Dendritic cell treated with granulocyte-macrophage colony-stimulating factor and Interleukin-4, amounts not matched to agents 40 ng/mL and 50 ng/mL, for 4 days (primary cell): ENCODE measurements around the gene RPS3.

Experiments used
- H3K27ac Mint-ChIP-seq: one replicate; pipeline ENCODE4 v1.8.0; 2022; ENCODE audit warnings: mild to moderate bottlenecking, mixed read lengths
- H3K27me3 Mint-ChIP-seq: one replicate; pipeline ENCODE4 v1.8.0; 2022; ENCODE audit warnings: mild to moderate bottlenecking, mixed read lengths
- H3K36me3 Mint-ChIP-seq: one replicate; pipeline ENCODE4 v1.8.0; 2022; ENCODE audit warnings: low read depth, mixed read lengths
- H3K4me1 Mint-ChIP-seq: one replicate; pipeline ENCODE4 v1.8.0; 2022; ENCODE audit warnings: low read depth, mixed read lengths
- H3K4me3 Mint-ChIP-seq: one replicate; pipeline ENCODE4 v1.8.0; 2022; ENCODE audit warnings: mild to moderate bottlenecking, moderate library complexity, mixed read lengths
- H3K9me3 Mint-ChIP-seq: one replicate; pipeline ENCODE4 v1.8.0; 2022; ENCODE audit warnings: mixed read lengths
- intact Hi-C: fragments of 100-400 bp; cut with micrococcal nuclease; formaldehyde crosslinking; loops from one replicate; pipeline ENCODE4 v1.15.0; 2022

RPS3 gene

GRCh38 chr11:75440960-75441803 is 41.9 kb downstream of the RPS3 start:
- Mint-ChIP-seq H3K4me1 (no peaks in the 10 kb centered on the region), H3K4me3 (no peak overlapping the region), H3K27me3 (no peaks in the 10 kb centered on the region), H3K36me3 (peaks cover 6% of the 10 kb centered on the region), H3K9me3 (no peaks in the 10 kb centered on the region), H3K27ac (no peak overlapping the region)
- intact Hi-C loops: no loop called here

DNA sequence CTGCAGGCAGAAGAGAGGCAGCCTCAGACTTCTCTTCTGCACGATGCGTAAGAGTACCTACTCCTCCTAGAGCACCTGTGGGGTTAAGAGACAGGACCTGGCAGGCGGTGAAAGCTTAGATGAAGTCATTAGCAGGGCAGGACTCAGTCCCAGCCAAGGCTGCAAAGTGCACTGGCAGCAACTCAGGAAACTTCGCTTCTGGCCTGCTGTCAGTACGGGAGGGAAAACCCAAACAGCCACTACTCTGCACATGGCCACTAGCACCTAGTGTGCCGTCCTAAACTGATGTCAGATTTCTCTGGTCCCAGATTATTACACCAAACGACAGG is 42.5 kb downstream of the RPS3 start:
- Mint-ChIP-seq H3K4me3 (no peak overlapping the region), H3K4me1 (no peaks in the 10 kb centered on the region), H3K27ac (no peak overlapping the region), H3K27me3 (no peaks in the 10 kb centered on the region), H3K36me3 (peaks cover 6% of the 10 kb centered on the region), H3K9me3 (no peaks in the 10 kb centered on the region)
- intact Hi-C loops: no loop called here

DNA sequence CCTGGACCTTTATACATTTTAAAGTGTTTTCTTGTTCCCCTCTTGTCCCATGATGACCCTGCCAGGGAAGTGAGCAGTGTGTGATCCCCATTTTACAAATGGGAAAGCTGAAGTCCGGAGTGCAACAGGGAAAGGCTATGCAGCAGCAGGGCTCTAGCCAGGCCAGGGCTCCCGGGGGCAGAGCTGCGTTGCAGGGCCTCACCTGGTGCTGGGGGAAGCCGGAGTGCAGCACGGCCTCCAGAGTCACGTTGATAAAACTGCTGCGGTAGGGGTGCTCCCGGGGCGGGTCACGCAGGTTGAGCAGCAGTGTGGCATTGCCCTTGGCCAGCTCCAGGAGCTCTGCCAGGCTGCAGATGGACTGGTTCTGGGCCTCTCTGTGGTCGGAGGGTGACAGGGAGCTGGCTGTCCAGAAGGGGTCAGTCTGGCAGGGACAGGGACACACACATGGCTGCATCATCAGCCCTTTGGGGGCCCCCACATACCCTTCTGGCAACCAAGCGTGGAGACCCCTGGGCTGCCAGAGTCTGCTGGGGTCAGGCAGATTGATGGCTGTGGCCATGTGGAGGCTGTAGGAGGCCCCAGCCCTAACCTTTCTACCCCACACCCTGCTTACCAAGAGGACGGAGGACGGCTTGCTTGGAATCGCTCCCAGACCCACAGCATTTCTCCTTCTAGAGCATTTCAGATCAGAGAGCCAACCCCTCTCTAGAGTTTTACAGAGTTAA is 43.0 kb downstream of the RPS3 start:
- Mint-ChIP-seq H3K27me3 (no peaks in the 10 kb centered on the region), H3K4me1 (no peaks in the 10 kb centered on the region), H3K27ac (no peak overlapping the region), H3K9me3 (no peaks in the 10 kb centered on the region), H3K36me3 (peaks cover 6% of the 10 kb centered on the region), H3K4me3 (no peak overlapping the region)
- intact Hi-C loops: no loop called here

- no peaks in the 10 kb centered on the region for H3K4me1 Mint-ChIP-seq
- H3K9me3 Mint-ChIP-seq: no peaks in the 10 kb centered on the region
- H3K27ac Mint-ChIP-seq: no peak overlapping the region
- intact Hi-C loops: no loop called here
- H3K27me3 Mint-ChIP-seq: no peaks in the 10 kb centered on the region
- no peak overlapping the region for H3K4me3 Mint-ChIP-seq
- peaks cover 6% of the 10 kb centered on the region for H3K36me3 Mint-ChIP-seq
These were observed 43.7 kb downstream of the RPS3 start for GRCh38 chr11:75443043-75443442.

DNA sequence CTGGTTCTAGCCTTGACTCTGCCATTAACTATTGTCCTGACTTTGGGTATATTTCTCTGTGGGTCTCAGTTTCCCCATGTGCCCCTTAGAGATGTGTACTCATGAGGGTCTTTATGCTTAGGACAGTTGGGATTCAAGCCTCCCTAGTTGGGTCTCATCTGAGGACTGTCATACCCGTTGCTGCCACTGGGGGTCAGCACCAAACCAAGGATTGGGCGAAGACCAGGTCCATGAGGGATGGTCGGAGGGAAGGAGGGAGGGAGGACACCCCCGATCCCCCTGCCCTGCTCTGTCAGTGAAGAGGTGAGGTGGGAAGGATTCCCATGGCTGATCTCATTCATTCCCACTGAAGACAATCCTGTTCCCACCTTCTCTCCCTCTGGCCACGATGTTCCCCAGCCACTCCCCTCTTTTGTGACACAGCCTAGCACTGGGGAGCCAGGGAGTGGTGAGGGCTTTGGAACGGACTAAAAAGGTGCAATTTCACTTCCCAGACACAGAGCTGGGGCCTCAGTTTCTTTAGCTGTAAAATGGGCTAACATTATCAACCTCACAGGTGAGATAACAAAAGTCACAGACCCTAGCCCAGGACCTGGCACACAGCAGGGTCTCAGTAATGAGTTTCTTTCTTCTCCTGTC is 46.1 kb downstream of the RPS3 start:
- intact Hi-C loops: loop anchor here (1.0 kb wide), 1 partner anchor 87 kb away; no protein-coding TSS in a partner anchor
- Mint-ChIP-seq H3K4me1 (no peaks in the 10 kb centered on the region), H3K36me3 (no peaks in the 10 kb centered on the region), H3K27ac (no peak overlapping the region), H3K27me3 (no peaks in the 10 kb centered on the region), H3K9me3 (no peaks in the 10 kb centered on the region), H3K4me3 (no peak overlapping the region)

DNA sequence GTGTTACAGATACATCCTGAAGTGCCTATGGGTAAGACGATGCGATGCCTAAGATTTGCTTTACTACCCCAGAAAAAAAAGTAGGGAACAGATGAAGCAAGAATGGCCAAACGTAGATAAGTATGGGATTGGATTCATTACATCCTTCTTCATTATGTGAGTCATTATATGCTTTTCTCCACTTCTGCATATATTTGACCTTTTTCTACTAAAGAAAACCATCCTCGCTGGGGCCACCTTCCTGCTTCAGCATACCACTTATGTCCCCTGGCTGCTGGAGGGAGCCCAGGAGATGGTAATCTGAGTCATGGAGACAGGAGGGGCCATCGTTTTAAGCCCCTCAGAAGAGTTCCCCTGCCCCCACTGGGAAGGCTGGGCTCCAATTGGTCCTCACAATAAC is 48.1 kb downstream of the RPS3 start:
- no peaks in the 10 kb centered on the region for H3K4me1 Mint-ChIP-seq
- no peaks in the 10 kb centered on the region for H3K9me3 Mint-ChIP-seq
- no peaks in the 10 kb centered on the region for H3K27me3 Mint-ChIP-seq
- intact Hi-C loops: no loop called here
- no peak overlapping the region for H3K4me3 Mint-ChIP-seq
- H3K36me3 Mint-ChIP-seq: peaks cover 5% of the 10 kb centered on the region
- H3K27ac Mint-ChIP-seq: no peak overlapping the region

DNA sequence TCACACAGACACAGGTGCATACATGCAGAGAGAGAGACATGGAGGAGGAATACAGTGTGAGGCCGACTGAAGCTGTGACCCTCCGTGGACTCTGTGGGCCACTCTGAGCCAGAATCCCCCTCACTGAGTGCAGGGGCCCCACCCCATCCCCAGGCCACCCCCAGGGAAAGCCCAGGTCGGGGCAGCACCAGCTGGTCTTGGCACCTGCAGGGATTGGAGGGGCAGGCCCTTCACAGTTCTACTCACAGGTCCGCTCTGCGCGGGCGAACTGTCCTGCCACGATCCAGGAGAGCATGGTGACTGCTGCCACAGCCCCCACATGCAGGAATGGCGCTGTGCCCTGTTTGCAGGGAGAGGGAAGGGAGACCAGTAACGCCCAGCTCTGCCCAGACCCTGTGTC is 50.0 kb downstream of the RPS3 start:
- intact Hi-C loops: no loop called here
- Mint-ChIP-seq H3K27me3 (no peaks in the 10 kb centered on the region), H3K9me3 (no peaks in the 10 kb centered on the region), H3K4me1 (no peaks in the 10 kb centered on the region), H3K4me3 (no peak overlapping the region), H3K27ac (no peak overlapping the region), H3K36me3 (peaks cover 9% of the 10 kb centered on the region)

- H3K4me3 Mint-ChIP-seq: no peak overlapping the region
- H3K27ac Mint-ChIP-seq: no peak overlapping the region
These were observed 50.5 kb downstream of the RPS3 start for GRCh38 chr11:75449776-75450175.

GRCh38 chr11:75450236-75450635 is 50.9 kb downstream of the RPS3 start:
- Mint-ChIP-seq H3K27me3 (no peaks in the 10 kb centered on the region), H3K4me3 (no peak overlapping the region), H3K36me3 (peaks cover 9% of the 10 kb centered on the region), H3K4me1 (no peaks in the 10 kb centered on the region), H3K27ac (no peak overlapping the region), H3K9me3 (no peaks in the 10 kb centered on the region)
- intact Hi-C loops: no loop called here

More at GRCh38 chr11:75449776-75450175, 50.5 kb downstream of the RPS3 start:
- Mint-ChIP-seq H3K36me3 (peaks cover 9% of the 10 kb centered on the region), H3K9me3 (no peaks in the 10 kb centered on the region), H3K27me3 (no peaks in the 10 kb centered on the region), H3K4me1 (no peaks in the 10 kb centered on the region)
- intact Hi-C loops: no loop called here

- Mint-ChIP-seq H3K36me3 (peaks cover 9% of the 10 kb centered on the region), H3K4me3 (no peak overlapping the region), H3K27me3 (no peaks in the 10 kb centered on the region), H3K9me3 (no peaks in the 10 kb centered on the region), H3K27ac (no peak overlapping the region), H3K4me1 (no peaks in the 10 kb centered on the region)
- intact Hi-C loops: no loop called here
These were observed 51.8 kb downstream of the RPS3 start for GRCh38 chr11:75450826-75451821.

GRCh38 chr11:75453916-75454655 is 54.8 kb downstream of the RPS3 start:
- Mint-ChIP-seq H3K9me3 (no peaks in the 10 kb centered on the region), H3K4me1 (no peaks in the 10 kb centered on the region), H3K4me3 (no peak overlapping the region), H3K36me3 (peaks cover 9% of the 10 kb centered on the region), H3K27ac (no peak overlapping the region), H3K27me3 (no peaks in the 10 kb centered on the region)
- intact Hi-C loops: no loop called here

- H3K27ac Mint-ChIP-seq: no peak overlapping the region
These were observed 55.7 kb downstream of the RPS3 start for GRCh38 chr11:75454987-75455386.

More at GRCh38 chr11:75454987-75455386, 55.7 kb downstream of the RPS3 start:
- H3K9me3 Mint-ChIP-seq: no peaks in the 10 kb centered on the region
- intact Hi-C loops: no loop called here
- no peak overlapping the region for H3K4me3 Mint-ChIP-seq
- H3K27me3 Mint-ChIP-seq: no peaks in the 10 kb centered on the region
- no peaks in the 10 kb centered on the region for H3K4me1 Mint-ChIP-seq
- H3K36me3 Mint-ChIP-seq: peaks cover 9% of the 10 kb centered on the region
